CD14-positive monocyte (primary cell): ENCODE measurements around the gene OR4C3. TPM values are rescaled to one million over a fixed set of nuclear protein-coding genes. Genes with fewer than 3 reads are reported as not detected.
"Not testable (repeated sequence)": the region's sequence is repeated elsewhere in the genome, so short reads cannot be mapped to it uniquely, and the experiment has no call there.

ENCODE experiments used
- DNase-seq, 3 donors: peaks; one replicate each; pipeline ENCODE4 v3.0.0-alpha.2; 2011 to 2022
- H2AFZ ChIP-seq: 2 replicates; pipeline ENCODE4 v1.6.0; 2012; ENCODE audit warnings: mild to moderate bottlenecking, low read depth, low read length, inconsistent platforms; ENCODE audit not compliant: insufficient read depth, poor library complexity, severe bottlenecking
- H3K27ac ChIP-seq, 2 donors: 1 replicate in 1 of 2; 2 replicates in 1 of 2; pipeline ENCODE4 v1.5.1; 2012 to 2013; ENCODE audit warnings: low read length in 2 of 2, control low read depth in 1 of 2, inconsistent platforms in 1 of 2, low read depth in 1 of 2, mild to moderate bottlenecking in 1 of 2
- H3K27me3 ChIP-seq, 2 donors: one replicate each; pipeline versions ENCODE4 v1.6.0 to v1.6.1; 2011 to 2013; ENCODE audit warnings: low read length in 2 of 2; ENCODE audit not compliant: control insufficient read depth in 2 of 2, insufficient read depth in 2 of 2
- H3K36me3 ChIP-seq, 2 donors: replicated peaks in 1 of 2; 1 replicate in 1 of 2; 2 replicates in 1 of 2; pipeline versions ENCODE4 v1.5.1 to v1.6.1; 2012 to 2013; ENCODE audit warnings: low read length in 2 of 2, control low read depth in 1 of 2, inconsistent platforms in 1 of 2, mild to moderate bottlenecking in 1 of 2; ENCODE audit not compliant: insufficient read depth in 2 of 2, control insufficient read depth in 1 of 2
- H3K4me1 ChIP-seq, 2 donors: 1 replicate in 1 of 2; 2 replicates in 1 of 2; pipeline versions ENCODE4 v1.5.1 to v1.6.1; 2012 to 2013; ENCODE audit warnings: low read length in 2 of 2, control low read depth in 1 of 2, inconsistent platforms in 1 of 2, mild to moderate bottlenecking in 1 of 2, moderate library complexity in 1 of 2; ENCODE audit not compliant: insufficient read depth in 2 of 2, control insufficient read depth in 1 of 2
- H3K4me2 ChIP-seq: replicated peaks from 2 replicates; pipeline ENCODE3; 2012; ENCODE audit warnings: low read length, moderate library complexity, mild to moderate bottlenecking; ENCODE audit not compliant: poor library complexity, severe bottlenecking; ENCODE audit errors: extremely low read depth
- H3K4me3 ChIP-seq, 3 experiments: fragments of 200-600 bp in 1 of 3; sonication (generic) in 1 of 3; replicated peaks in 1 of 3; 1 replicate in 2 of 3; 2 replicates in 1 of 3; pipeline ENCODE4 v1.5.1; 2011 to 2013; ENCODE audit warnings: low read length in 3 of 3, mild to moderate bottlenecking in 3 of 3, control low read depth in 2 of 3, low read depth in 2 of 3, inconsistent platforms in 1 of 3, moderate library complexity in 1 of 3
- H3K79me2 ChIP-seq: 2 replicates; pipeline ENCODE4 v1.6.0; 2012; ENCODE audit warnings: mild to moderate bottlenecking, control low read depth, inconsistent platforms, low read length, moderate library complexity; ENCODE audit not compliant: insufficient read depth
- H3K9ac ChIP-seq: 2 replicates; pipeline ENCODE4 v1.6.0; 2017; ENCODE audit warnings: low read length, mild to moderate bottlenecking; ENCODE audit not compliant: insufficient read depth, poor library complexity, severe bottlenecking
- H3K9me3 ChIP-seq, 2 donors: replicated peaks in 1 of 2; 1 replicate in 1 of 2; 2 replicates in 1 of 2; pipeline versions ENCODE4 v1.5.1 to v1.6.1; 2012 to 2013; ENCODE audit warnings: low read length in 2 of 2, control low read depth in 1 of 2; ENCODE audit not compliant: control insufficient read depth in 1 of 2, insufficient read depth in 1 of 2
- H4K20me1 ChIP-seq: 2 replicates; pipeline ENCODE4 v1.6.0; 2012; ENCODE audit warnings: mild to moderate bottlenecking, low read length, control low read depth, moderate library complexity; ENCODE audit not compliant: insufficient read depth
- H3K27ac Mint-ChIP-seq, 7 donors: one replicate each; pipeline ENCODE4 v1.8.0; 2020; ENCODE audit warnings: mild to moderate bottlenecking in 7 of 7, mixed read lengths in 7 of 7, moderate library complexity in 6 of 7, inconsistent platforms in 2 of 7
- H3K27me3 Mint-ChIP-seq, 3 donors: one replicate each; pipeline ENCODE4 v1.8.0; 2021 to 2022; ENCODE audit warnings: low read depth in 3 of 3, mild to moderate bottlenecking in 3 of 3, mixed read lengths in 3 of 3, moderate library complexity in 3 of 3, inconsistent platforms in 1 of 3
- H3K36me3 Mint-ChIP-seq, 2 donors: one replicate each; pipeline ENCODE4 v1.8.0; 2020; ENCODE audit warnings: mixed read lengths in 2 of 2, inconsistent platforms in 1 of 2, mild to moderate bottlenecking in 1 of 2
- H3K4me1 Mint-ChIP-seq: one replicate; pipeline ENCODE4 v1.8.0; 2020; ENCODE audit warnings: mild to moderate bottlenecking, mixed read lengths
- H3K4me3 Mint-ChIP-seq, 2 donors: one replicate each; pipeline ENCODE4 v1.8.0; 2020; ENCODE audit warnings: mild to moderate bottlenecking in 2 of 2, mixed read lengths in 2 of 2, moderate library complexity in 1 of 2
- H3K9me3 Mint-ChIP-seq, 7 donors: one replicate each; pipeline ENCODE4 v1.8.0; 2020 to 2022; ENCODE audit warnings: mixed read lengths in 7 of 7, mild to moderate bottlenecking in 6 of 7, moderate library complexity in 6 of 7, inconsistent platforms in 2 of 7
- CTCF ChIP-seq: fragments of 200-600 bp; IDR thresholded peaks from one replicate; pipeline ENCODE4 v1.8.0; 2022; ENCODE audit warnings: antibody characterized with exemption, mild to moderate bottlenecking
- WGBS: methylation state at CpG from one replicate; pipeline ENCODE4 v1.1.5; 2013; ENCODE audit warnings: missing lambda C conversion rate; ENCODE audit not compliant: insufficient coverage; 5-methylcytosine and 5-hydroxymethylcytosine counted together
- intact Hi-C, 2 donors: fragments of 100-400 bp; cut with micrococcal nuclease; formaldehyde crosslinking; loops; one replicate each; pipeline versions ENCODE4 v1.15.0 to v1.15.1; 2023
- polyA plus RNA-seq, 3 donors: library from polyadenylated mRNA; depleted of rRNA in 1 of 3; unstranded in 2 of 3; stranded (reverse) in 1 of 3; fragments of 300-500 nt in 2 of 3; fragments of >200 nt in 1 of 3; fragmentation: Illumina TruSeq in 2 of 3; gene quantifications; 1 replicate in 2 of 3; 2 replicates in 1 of 3; pipeline ENCODE4 v1.2.3, GENCODE V29; 2012 to 2021

The OR4C3 gene
- polyA plus RNA-seq, 3 donors = not detected

GRCh38 chr11:48341466-48341865, 16.7 kb downstream of the OR4C3 start:
- no peak overlapping the region for H3K4me3 Mint-ChIP-seq
- no peak overlapping the region for H3K4me2 ChIP-seq

GRCh38 chr11:48342505-48342904, 17.8 kb downstream of the OR4C3 start:
- H3K4me2 ChIP-seq, H3K4me3 Mint-ChIP-seq, DNase-seq, H4K20me1 ChIP-seq, H3K27ac ChIP-seq, H3K79me2 ChIP-seq, H3K4me1 Mint-ChIP-seq, H3K27me3 Mint-ChIP-seq, H3K4me3 ChIP-seq, H3K9ac ChIP-seq, H3K4me1 ChIP-seq, H3K27me3 ChIP-seq, H3K27ac Mint-ChIP-seq, H3K36me3 ChIP-seq, H3K36me3 Mint-ChIP-seq, intact Hi-C loops, H2AFZ ChIP-seq: not testable (repeated sequence)
- peaks cover 11 to 12% of the 10 kb centered on the region in 2 donors for H3K9me3 ChIP-seq
- WGBS = no CpG with 5 or more reads among the region's 2 CpGs
- peaks cover 6 to 30% (median 18%) of the 10 kb centered on the region in 7 donors for H3K9me3 Mint-ChIP-seq

More at GRCh38 chr11:48341466-48341865, 16.7 kb downstream of the OR4C3 start:
- H3K9me3 Mint-ChIP-seq = peaks cover 4 to 21% (median 15%) of the 10 kb centered on the region in 7 donors
- peaks cover 0 to 3% (median 2%) of the 10 kb centered on the region in 3 donors for H3K27me3 Mint-ChIP-seq
- no peaks in the 10 kb centered on the region for H3K4me1 ChIP-seq
- 83% methylated on average over 1 of the region's 2 CpGs for WGBS
- H3K27ac Mint-ChIP-seq = no peak overlapping the region
- no peaks in the 10 kb centered on the region for H3K36me3 ChIP-seq
- DNase-seq = no peak
- no peak overlapping the region for H3K9ac ChIP-seq
- no peak overlapping the region for H2AFZ ChIP-seq
- H3K27ac ChIP-seq = no peak overlapping the region
- H3K27me3 ChIP-seq = no peaks in the 10 kb centered on the region
- no peaks in the 10 kb centered on the region for H4K20me1 ChIP-seq
- no peaks in the 10 kb centered on the region for H3K79me2 ChIP-seq
- H3K4me1 Mint-ChIP-seq = no peaks in the 10 kb centered on the region
- peaks cover 9 to 11% of the 10 kb centered on the region in 2 donors for H3K9me3 ChIP-seq
- no peaks in the 10 kb centered on the region for H3K36me3 Mint-ChIP-seq
- no peak overlapping the region for H3K4me3 ChIP-seq
- intact Hi-C loops = no loop called here
- TF ChIP-seq CTCF = no peak

GRCh38 chr11:48346286-48346685, 21.6 kb downstream of the OR4C3 start:
- H3K4me1 ChIP-seq, H3K36me3 Mint-ChIP-seq, H3K4me2 ChIP-seq, H4K20me1 ChIP-seq, H3K27me3 ChIP-seq, H3K27ac Mint-ChIP-seq, H3K4me1 Mint-ChIP-seq, H3K27ac ChIP-seq, H3K27me3 Mint-ChIP-seq, DNase-seq, H3K79me2 ChIP-seq, H3K4me3 Mint-ChIP-seq, H3K36me3 ChIP-seq, intact Hi-C loops, H2AFZ ChIP-seq, H3K9ac ChIP-seq, H3K4me3 ChIP-seq: not testable (repeated sequence)
- 72% methylated on average over 2 of the region's 5 CpGs for WGBS
- H3K9me3 Mint-ChIP-seq = peaks cover 6 to 36% (median 23%) of the 10 kb centered on the region in 7 donors
- H3K9me3 ChIP-seq = peaks cover 11 to 12% of the 10 kb centered on the region in 2 donors
